GM12878 (cell line): Measurements from ENCODE around the gene SEMA3B. TPM values are rescaled to one million over a fixed set of nuclear protein-coding genes. Genes with fewer than 3 reads are reported as not detected.

Experiments used
- ATAC-seq: fragments of 200-7000 bp; cut with Tn5 transposase; 3 replicates; pipeline ENCODE4 v1.9.1; 2020; ENCODE audit warnings: mild to moderate bottlenecking, moderate library complexity
- BruUV-seq: library from RNA; stranded (reverse); fragments of 400-500 nt; replicated peaks from 2 replicates; lab custom pipeline; 2021; lab: Mats Ljungman, UMichigan
- CTCF ChIA-PET: fragments of 300-600 bp; sonication (Branson Sonifier 250); formaldehyde crosslinking; extraction: SDS; loops from one replicate; lab custom pipeline; 2021; ENCODE audit warnings: inconsistent platforms; lab: Yijun Ruan, JAX
- POLR2A ChIA-PET: fragments of 350-600 bp; formaldehyde crosslinking; extraction: SDS; loops from one replicate; lab custom pipeline; 2021; ENCODE audit warnings: inconsistent platforms; lab: Charles Lee
- RAD21 ChIA-PET: fragments of 300-600 bp; sonication (Branson Sonifier 250); formaldehyde crosslinking; loops from one replicate; lab custom pipeline; 2023; ENCODE audit warnings: antibody characterized with exemption; ENCODE audit not compliant: unreplicated experiment; lab: Charles Lee
- SMC1A ChIA-PET: fragments of 300-600 bp; sonication (Branson Sonifier 250); formaldehyde crosslinking; loops from one replicate; lab custom pipeline; 2023; ENCODE audit not compliant: unreplicated experiment, uncharacterized antibody; lab: Charles Lee
- DNase-seq: peaks from one replicate; pipeline ENCODE4 v3.0.0-alpha.2; 2011; ENCODE audit warnings: low read depth, low spot score
- FAIRE-seq: peaks from 3 replicates; lab custom pipeline; 2011; peaks lifted over from hg19 to GRCh38; lab: Jason Lieb, UNC
- H2AFZ ChIP-seq: 2 replicates; pipeline ENCODE4 v1.6.0; 2011; ENCODE audit warnings: low read depth, low read length, control low read depth; ENCODE audit not compliant: control insufficient read depth
- H3K27ac ChIP-seq: 2 replicates; pipeline ENCODE4 v1.5.1; 2011; ENCODE audit warnings: control low read depth; ENCODE audit not compliant: control insufficient read depth, insufficient read depth
- H3K27me3 ChIP-seq, 2 experiments: replicated peaks in 1 of 2; 2 replicates each; pipeline versions ENCODE4 v1.6.0 to v1.6.1; 2011; ENCODE audit warnings: low read length in 1 of 2; ENCODE audit not compliant: control insufficient read depth in 2 of 2, insufficient read depth in 2 of 2
- H3K36me3 ChIP-seq, 2 experiments: 2 replicates each; pipeline ENCODE4 v1.5.1; 2011; ENCODE audit warnings: low read length in 1 of 2; ENCODE audit not compliant: control insufficient read depth in 2 of 2, insufficient read depth in 2 of 2
- H3K4me1 ChIP-seq: 2 replicates; pipeline ENCODE4 v1.6.1; 2011; ENCODE audit warnings: mild to moderate bottlenecking, low read length, moderate library complexity, mixed read lengths; ENCODE audit not compliant: control insufficient read depth, insufficient read depth
- H3K4me2 ChIP-seq: 2 replicates; pipeline ENCODE4 v1.6.0; 2011; ENCODE audit warnings: control low read depth; ENCODE audit not compliant: control insufficient read depth, insufficient read depth
- H3K4me3 ChIP-seq: fragments of 200-600 bp; sonication (generic); 2 replicates; pipeline ENCODE4 v1.5.1; 2016
- H3K79me2 ChIP-seq: 2 replicates; pipeline ENCODE4 v1.6.0; 2011; ENCODE audit warnings: low read length; ENCODE audit not compliant: control insufficient read depth, insufficient read depth
- H3K9ac ChIP-seq: 2 replicates; pipeline ENCODE4 v1.8.0; 2011; ENCODE audit warnings: low read length, control low read depth, mixed read lengths; ENCODE audit not compliant: control insufficient read depth, insufficient read depth
- H3K9me3 ChIP-seq: replicated peaks from 3 replicates; pipeline ENCODE4 v1.5.1; 2011; ENCODE audit warnings: mild to moderate bottlenecking, low read length; ENCODE audit not compliant: control insufficient read depth, insufficient read depth
- H4K20me1 ChIP-seq: 2 replicates; pipeline ENCODE4 v1.6.0; 2011; ENCODE audit not compliant: control insufficient read depth, insufficient read depth
- ASH2L ChIP-seq: fragments of 300-600, 200-600 bp; sonication (generic); IDR thresholded peaks from 2 replicates; pipeline ENCODE4 v1.6.1; 2017; ENCODE audit warnings: low read depth, mild to moderate bottlenecking, borderline replicate concordance
- BMI1 ChIP-seq: fragments of 450-650 bp; IDR thresholded peaks from 2 replicates; pipeline ENCODE4 v1.6.1; 2016; ENCODE audit warnings: mild to moderate bottlenecking, moderate library complexity, borderline replicate concordance
- ETV6 ChIP-seq, 2 experiments: fragments of 450-650 bp in 1 of 2; IDR thresholded peaks in 1 of 2; conservative IDR thresholded peaks in 1 of 2; 2 replicates each; pipeline ENCODE4 v1.6.1; 2014; ENCODE audit warnings: antibody characterized with exemption in 1 of 2, borderline replicate concordance in 1 of 2, low read depth in 1 of 2, mild to moderate bottlenecking in 1 of 2, moderate library complexity in 1 of 2
- PML ChIP-seq: IDR thresholded peaks from 2 replicates; pipeline ENCODE4 v1.6.1; 2012; ENCODE audit warnings: low read length, inconsistent platforms
- RAD51 ChIP-seq: fragments of 450-650 bp; IDR thresholded peaks from 2 replicates; pipeline ENCODE4 v1.6.1; 2016; ENCODE audit warnings: moderate library complexity, mild to moderate bottlenecking, inconsistent platforms
- SPI1 ChIP-seq: IDR thresholded peaks from 2 replicates; pipeline ENCODE4 v1.6.1; 2011; ENCODE audit warnings: low read depth, mild to moderate bottlenecking, low read length, moderate library complexity, borderline replicate concordance; ENCODE audit not compliant: insufficient read depth
- SUZ12 ChIP-seq: fragments of 200-600 bp; sonication (generic); IDR thresholded peaks from one replicate; pipeline ENCODE4 v1.6.1; 2018; ENCODE audit warnings: antibody characterized with exemption, mild to moderate bottlenecking; ENCODE audit not compliant: unreplicated experiment
- ZZZ3 ChIP-seq: IDR thresholded peaks from 2 replicates; pipeline ENCODE4 v1.6.1; 2011; ENCODE audit warnings: low read depth; ENCODE audit not compliant: control insufficient read depth, insufficient read length
- WGBS: methylation state at CpG from one replicate; pipeline ENCODE4 v1.1.6; 2016; ENCODE audit warnings: low lambda C conversion rate; ENCODE audit not compliant: insufficient replicate concordance, insufficient coverage; ENCODE audit errors: missing lambda C conversion rate; 5-methylcytosine and 5-hydroxymethylcytosine counted together
- in situ Hi-C: fragments of 300-500 bp; cut with MboI; formaldehyde crosslinking; loops from 9 replicates; pipeline ENCODE4 v1.14.3; 2018; ENCODE audit warnings: mixed read lengths
- intact Hi-C: fragments of 100-400 bp; cut with micrococcal nuclease; formaldehyde crosslinking; loops from one replicate; pipeline ENCODE4 v1.14.2; 2022; ENCODE audit not compliant: unreplicated experiment
- polyA plus RNA-seq, 11 experiments: library from polyadenylated mRNA; depleted of rRNA in 4 of 11; unstranded in 6 of 11; stranded (reverse) in 5 of 11; fragments of >200 nt; fragmentation: Nextera tagmentation in 4 of 11; fragmentation: Illumina TruSeq in 1 of 11; extraction: Ambion mirVana in 4 of 11; extraction: Trizol in 1 of 11; gene quantifications; 1 replicate in 1 of 11; 2 replicates in 10 of 11; pipeline versions ENCODE4 v1.2.1 to v1.2.3, GENCODE V29; 2011 to 2016; ENCODE audit warnings: inconsistent platforms in 2 of 11, missing spikeins in 2 of 11, low read depth in 1 of 11
- total RNA-seq, 4 experiments: library from RNA; depleted of rRNA in 3 of 4; stranded (reverse); fragments of >200 nt in 3 of 4; fragmentation: Illumina TruSeq in 1 of 4; extraction: Trizol in 1 of 4; gene quantifications; 2 replicates each; pipeline versions ENCODE4 v1.2.1 to v1.2.3, GENCODE V29; 2013 to 2021
- TF ChIP-seq, protein P1 (sequence below): fragments of 450-650 bp; IDR thresholded peaks from 2 replicates; pipeline ENCODE4 v1.6.1; 2018; ENCODE audit warnings: borderline replicate concordance, mild to moderate bottlenecking; ENCODE audit not compliant: partially characterized antibody
- TF ChIP-seq, protein P2 (sequence below): IDR thresholded peaks from 2 replicates; pipeline ENCODE4 v1.6.1; 2012; ENCODE audit warnings: low read depth, low read length, improper control_type of control experiment
- TF ChIP-seq, protein P3 (sequence below): IDR thresholded peaks from 2 replicates; pipeline ENCODE4 v1.6.1; 2012; ENCODE audit warnings: low read length, inconsistent platforms

Gene SEMA3B
- total and polyA plus RNA-seq, 10 of the 15 experiments (the other 5 are each of a cell fraction or from before 2014, with no cell fraction given) = 0.06 to 0.59 (median 0.14) TPM; not detected in 2

DNA sequence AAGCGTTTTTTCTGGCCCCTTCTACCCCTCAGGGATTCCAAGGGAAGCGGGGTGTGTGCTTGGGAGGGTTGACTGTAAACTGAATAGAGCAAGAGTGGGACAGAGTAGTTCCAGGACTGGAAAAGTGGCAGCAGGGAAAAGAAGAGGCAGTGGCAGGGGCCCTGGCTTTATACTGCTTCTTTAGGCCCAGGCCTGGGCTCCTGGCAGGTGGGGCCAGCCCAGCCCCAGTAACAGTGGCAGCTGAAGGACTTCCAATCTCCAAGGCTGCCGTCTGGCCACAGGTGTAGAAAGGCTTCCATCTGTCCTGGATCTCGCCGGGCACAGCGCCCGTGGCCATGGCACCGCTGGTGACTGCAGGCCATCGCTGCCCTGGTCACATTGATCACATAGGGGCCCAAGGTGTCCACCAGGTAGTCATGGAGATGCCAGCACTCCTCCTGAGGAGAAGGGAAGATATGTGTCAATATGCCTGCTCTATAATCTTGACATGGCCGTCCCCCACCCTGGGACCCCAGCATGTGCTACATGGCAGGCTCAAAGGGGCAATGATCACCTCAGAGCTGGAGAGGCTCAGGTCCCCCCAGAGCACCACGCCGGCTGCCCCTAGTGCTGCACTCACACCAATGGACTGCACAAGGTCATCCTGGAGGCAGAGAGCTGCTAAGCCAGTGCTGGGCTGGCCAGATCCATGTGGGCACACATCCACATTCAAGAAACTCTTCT, 24.3 kb downstream of the SEMA3B start:
- ChIA-PET RAD21 (interaction anchor here (0.6 kb wide), 1 partner anchor 57 kb away, joined by 3 read pairs; the partner anchor contains the start of gene GNAI2), SMC1A (no interaction called here), POLR2A (interaction anchor here (0.6 to 2.1 kb wide), 4 partner anchors 26 to 59 kb away, joined by 3 to 11 read pairs (median 4); partner anchors contain the start of genes CYB561D2 and NPRL2), CTCF (interaction anchor here (0.8 to 2.5 kb wide), 5 partner anchors 31 to 953 kb away, joined by 3 to 8 read pairs (median 6); no protein-coding TSS in a partner anchor)
- peaks cover 0 to 20% of the 10 kb centered on the region in 2 experiments; a peak in 3 of 4 replicates for H3K36me3 ChIP-seq
- H3K79me2 ChIP-seq = peaks cover 21% of the 10 kb centered on the region
- in situ Hi-C loops = no loop called here
- no TSS peak for BruUV-seq
- no peaks in the 10 kb centered on the region for H3K9me3 ChIP-seq
- peak overlapping the region; percentile 64 for H3K9ac ChIP-seq
- H4K20me1 ChIP-seq = no peaks in the 10 kb centered on the region
- intact Hi-C loops = no loop called here
- FAIRE-seq (no peak), DNase-seq (no peak), ATAC-seq (no peak)
- H3K4me2 ChIP-seq = peak overlapping the region; percentile 89
- no peaks in the 10 kb centered on the region for H3K27me3 ChIP-seq
- H3K4me1 ChIP-seq = peaks cover 6% of the 10 kb centered on the region
- TF ChIP-seq, protein P1, sequence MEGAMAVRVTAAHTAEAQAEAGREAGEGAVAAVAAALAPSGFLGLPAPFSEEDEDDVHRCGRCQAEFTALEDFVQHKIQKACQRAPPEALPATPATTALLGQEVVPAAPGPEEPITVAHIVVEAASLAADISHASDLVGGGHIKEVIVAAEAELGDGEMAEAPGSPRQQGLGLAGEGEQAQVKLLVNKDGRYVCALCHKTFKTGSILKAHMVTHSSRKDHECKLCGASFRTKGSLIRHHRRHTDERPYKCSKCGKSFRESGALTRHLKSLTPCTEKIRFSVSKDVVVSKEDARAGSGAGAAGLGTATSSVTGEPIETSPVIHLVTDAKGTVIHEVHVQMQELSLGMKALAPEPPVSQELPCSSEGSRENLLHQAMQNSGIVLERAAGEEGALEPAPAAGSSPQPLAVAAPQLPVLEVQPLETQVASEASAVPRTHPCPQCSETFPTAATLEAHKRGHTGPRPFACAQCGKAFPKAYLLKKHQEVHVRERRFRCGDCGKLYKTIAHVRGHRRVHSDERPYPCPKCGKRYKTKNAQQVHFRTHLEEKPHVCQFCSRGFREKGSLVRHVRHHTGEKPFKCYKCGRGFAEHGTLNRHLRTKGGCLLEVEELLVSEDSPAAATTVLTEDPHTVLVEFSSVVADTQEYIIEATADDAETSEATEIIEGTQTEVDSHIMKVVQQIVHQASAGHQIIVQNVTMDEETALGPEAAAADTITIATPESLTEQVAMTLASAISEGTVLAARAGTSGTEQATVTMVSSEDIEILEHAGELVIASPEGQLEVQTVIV = no peak
- TF ChIP-seq ZZZ3 = no peak
- no peak for TF ChIP-seq ETV6 (conservative IDR thresholded peaks at IDR 0.05 in 1 of 2, IDR thresholded peaks at IDR 0.05 in 1 of 2; ENCODE audit: borderline replicate concordance in 1 of 2, low read depth in 1 of 2)
- no peak for TF ChIP-seq ASH2L
- TF ChIP-seq SUZ12 = no peak
- TF ChIP-seq BMI1 = no peak
- TF ChIP-seq, protein P2, sequence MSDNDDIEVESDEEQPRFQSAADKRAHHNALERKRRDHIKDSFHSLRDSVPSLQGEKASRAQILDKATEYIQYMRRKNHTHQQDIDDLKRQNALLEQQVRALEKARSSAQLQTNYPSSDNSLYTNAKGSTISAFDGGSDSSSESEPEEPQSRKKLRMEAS = no peak
- TF ChIP-seq SPI1 = no peak
- TF ChIP-seq, protein P3, sequence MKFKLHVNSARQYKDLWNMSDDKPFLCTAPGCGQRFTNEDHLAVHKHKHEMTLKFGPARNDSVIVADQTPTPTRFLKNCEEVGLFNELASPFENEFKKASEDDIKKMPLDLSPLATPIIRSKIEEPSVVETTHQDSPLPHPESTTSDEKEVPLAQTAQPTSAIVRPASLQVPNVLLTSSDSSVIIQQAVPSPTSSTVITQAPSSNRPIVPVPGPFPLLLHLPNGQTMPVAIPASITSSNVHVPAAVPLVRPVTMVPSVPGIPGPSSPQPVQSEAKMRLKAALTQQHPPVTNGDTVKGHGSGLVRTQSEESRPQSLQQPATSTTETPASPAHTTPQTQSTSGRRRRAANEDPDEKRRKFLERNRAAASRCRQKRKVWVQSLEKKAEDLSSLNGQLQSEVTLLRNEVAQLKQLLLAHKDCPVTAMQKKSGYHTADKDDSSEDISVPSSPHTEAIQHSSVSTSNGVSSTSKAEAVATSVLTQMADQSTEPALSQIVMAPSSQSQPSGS = no peak
- TF ChIP-seq PML = no peak
- no peak for TF ChIP-seq RAD51
- peak overlapping the region; percentile 66 for H3K27ac ChIP-seq
- peak overlapping the region; percentile 78 for H2AFZ ChIP-seq
- H3K4me3 ChIP-seq = peak overlapping the region; percentile 62
- 79% methylated on average over 12 of the region's 12 CpGs for WGBS
